Eye (tissue), 1 donor: ENCODE measurements around the gene TGFBR3L.
A peak's percentile ranks its signal among the peaks of the same experiment; 100 is the strongest.
"Not testable (repeated sequence)": the region's sequence is repeated elsewhere in the genome, so short reads cannot be mapped to it uniquely, and the experiment has no call there.

Experiments used
- DNase-seq: peaks from one replicate; pipeline ENCODE4 v3.0.0-alpha.2; 2015

Gene TGFBR3L

DNA sequence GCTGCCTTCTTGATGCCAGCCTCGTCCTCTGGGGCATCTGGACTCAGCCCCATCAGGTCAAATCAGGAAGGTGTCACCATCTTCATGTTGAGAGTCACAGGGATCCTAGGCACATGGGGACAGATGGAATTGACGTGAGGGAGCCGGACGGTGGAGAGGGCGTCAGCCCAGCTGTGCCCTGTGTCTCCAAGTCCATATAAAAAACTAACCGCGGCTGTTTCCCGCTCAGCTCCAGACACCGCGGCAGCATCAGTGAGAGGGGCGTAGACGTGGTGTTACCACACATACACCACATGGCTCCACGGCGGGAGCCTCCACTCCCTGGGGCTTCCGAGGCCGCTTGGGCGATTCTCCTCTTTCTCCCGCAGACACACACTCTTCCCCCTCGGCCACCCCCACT, 34.8 kb upstream of the TGFBR3L start:
- peak; percentile 57 for DNase-seq

DNA sequence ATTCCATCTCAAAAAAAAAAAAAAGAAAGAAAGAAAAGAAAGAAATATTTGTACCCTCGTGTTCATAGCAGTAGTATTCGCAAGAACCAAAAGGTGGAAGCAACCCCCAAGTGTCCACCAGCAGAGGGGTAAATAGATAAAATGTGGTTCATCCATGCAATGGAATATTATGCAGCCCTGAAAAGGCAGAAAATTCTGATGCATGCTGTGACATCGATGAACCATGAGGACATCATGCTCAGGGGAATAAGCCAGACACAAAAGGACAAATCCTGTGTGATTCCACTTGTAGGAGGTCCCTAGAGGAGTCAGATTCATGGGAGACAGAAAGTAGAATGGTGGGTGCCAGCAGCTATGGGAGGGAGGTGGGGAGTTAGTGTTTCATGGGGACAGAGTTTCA, 32.7 kb upstream of the TGFBR3L start:
- no peak for DNase-seq

DNA sequence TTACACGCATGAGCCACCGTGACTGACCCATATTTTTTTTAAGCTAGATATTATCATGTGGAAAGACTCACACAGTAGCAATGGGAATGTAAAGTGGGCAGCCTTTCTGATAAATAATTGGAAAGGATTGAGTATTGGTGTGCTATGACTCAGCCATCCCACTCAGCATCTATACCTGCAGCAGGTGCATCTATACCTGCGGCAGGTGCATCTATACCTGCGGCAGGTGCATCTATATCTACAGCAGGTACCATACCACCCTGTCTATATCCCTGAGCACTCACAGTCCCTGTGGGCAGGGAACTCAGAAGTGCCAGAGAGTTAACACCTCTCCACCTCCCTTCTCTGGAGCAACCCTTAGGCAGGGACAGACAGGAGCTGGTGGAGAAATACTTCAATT, 31.5 kb upstream of the TGFBR3L start:
- no peak for DNase-seq

DNA sequence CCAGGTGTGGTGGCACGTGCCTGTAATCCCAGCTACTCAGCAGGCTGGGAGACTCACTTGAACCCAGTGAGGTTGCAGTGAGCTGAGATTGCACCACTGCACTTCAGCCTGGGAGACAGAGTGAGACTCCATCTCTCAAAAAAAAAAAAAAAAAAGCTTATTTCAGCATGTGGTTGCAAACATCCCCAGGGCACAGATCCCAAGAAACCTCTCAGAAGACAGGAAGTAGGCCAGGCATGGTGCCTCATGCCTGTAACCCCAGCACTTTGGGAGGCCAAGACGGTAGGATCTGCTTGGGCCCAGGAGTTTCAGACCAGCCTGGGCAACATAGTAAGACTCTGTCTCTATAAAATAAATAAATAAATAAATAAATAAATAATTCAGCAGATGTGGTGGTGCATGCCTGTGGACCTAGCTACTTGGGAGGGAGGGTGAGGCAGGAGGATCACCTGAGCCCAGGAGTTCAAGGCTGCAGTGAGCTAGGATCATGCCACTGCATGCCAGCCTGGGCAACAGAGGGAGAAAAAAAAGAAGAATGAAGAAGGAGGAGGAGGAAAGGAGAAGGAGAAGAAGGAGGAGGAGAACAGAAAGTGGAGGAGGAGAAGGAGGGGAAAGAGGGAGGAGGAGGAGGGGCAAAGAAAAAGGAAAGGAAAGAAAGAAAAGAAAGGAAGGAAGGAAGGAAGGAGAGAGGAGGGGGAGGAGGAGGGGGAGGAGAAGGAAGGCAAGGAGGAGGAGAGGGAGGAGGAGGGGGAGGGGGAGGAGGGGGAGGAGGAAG, 30.6 kb upstream of the TGFBR3L start:
- DNase-seq: no peak

DNA sequence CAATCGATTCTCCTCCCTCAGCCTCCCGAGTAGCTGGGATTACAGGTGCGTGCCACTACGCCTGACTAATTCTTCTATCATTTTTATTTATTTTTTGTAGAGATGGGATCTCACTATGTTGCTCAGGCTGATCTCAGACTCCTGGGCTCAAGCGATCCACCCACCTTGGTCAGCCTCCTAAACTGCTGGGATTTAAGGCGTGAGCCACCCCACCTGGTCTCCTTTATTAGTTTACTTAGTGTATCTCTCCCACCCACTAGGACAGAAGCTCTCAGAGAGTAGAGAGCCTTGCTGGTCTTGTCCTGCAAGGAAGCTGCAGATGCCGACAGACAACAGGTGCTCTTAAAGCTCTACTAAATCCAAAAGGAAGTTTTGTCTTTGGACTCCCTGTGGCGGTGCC, 28.8 kb upstream of the TGFBR3L start:
- no peak for DNase-seq

DNA sequence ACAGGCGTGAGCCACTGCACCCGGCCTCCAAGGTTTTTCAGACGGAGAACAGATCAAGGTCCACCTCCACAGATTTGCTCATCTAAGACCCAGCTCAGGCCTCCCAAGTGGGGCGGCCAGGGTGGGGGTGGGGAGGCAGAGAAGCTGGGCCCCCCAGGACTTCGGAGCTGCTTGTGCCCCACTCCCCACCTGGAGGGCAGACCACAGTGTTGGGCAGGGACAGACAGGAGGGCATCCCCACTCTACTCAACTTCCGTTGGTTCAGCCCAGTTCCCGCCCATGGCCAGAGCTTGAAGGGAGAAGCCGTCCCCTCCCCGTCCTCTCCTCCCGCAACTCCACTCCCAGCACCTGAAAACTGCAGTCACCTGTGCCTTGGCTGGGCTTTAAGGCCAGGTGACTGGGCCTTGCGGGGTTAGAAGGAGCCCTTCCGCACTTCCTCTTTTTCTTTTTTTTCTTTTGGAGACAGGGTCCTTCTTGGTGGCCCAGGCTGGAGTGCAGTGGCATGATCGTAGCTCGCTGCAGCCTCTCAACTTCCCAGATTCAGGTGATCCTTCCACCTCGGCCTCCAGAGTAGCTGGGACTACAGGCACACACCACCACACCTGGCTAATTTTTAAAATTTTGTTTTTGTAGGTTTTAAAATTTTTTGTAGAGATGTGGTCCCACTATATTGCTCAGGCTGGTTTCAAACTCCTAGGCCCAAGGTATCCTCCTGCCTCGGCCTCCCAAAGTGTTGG, 27.1 kb upstream of the TGFBR3L start:
- DNase-seq: no peak

DNA sequence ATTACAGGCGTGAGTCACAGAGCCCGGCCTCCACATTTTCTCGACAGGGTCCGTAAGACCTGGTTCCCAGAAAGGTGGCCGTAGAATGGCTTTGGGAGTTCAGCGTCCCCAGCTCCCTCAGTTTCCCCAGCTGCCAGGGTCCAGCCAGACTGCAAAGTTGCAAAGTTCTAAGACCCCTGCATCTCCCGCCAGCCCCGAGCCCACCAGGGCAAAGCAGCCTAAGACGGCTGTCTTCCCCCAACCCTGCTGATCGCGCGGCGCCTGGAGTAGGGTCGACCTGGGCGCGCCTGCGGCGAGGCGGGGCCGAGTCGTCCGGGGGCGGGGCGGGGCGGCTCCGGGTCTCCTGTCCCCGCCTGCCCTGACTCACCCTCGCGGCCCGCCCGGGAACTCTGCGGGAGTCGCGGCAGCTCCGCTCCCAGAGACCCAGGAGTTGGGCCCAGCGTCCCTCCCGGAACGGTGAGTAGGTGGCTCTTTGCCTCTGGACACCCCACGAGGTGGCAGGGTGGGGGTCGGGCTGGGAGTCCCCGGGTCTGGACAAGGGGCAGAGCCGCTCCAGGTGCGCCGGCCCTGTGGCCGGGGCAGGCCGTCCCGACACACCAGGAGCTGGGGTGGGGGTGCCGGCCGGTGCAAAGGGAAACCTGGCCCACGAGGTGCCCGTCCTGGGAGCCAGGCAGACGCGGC, 26.3 kb upstream of the TGFBR3L start, which contains the start of gene LRRC8E:
LRRC8E (plus strand) TSS at position 366 of the 681 bp plus-strand sequence. CDS start 7,094 bp downstream, outside the sequence.
- peak; percentile 51 for DNase-seq

DNA sequence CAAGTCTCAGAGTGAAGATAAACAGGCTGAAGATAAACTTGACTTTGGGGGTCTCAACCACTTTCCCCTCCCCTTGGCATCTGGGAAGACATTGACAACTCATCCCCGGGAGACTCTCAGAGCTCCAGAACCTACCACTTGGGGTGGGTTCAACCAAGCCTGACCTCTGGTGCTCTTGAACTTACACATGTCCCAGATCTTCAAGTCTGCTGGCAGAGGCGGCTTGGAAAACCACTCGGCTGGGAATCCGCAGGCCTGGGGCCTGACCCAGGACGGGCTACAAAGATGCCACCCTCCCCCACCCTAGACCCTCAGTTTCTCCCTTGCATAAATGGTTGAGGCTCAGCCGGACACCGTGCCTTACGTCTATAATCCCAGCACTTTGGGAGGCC, 25.8 kb upstream of the TGFBR3L start:
- DNase-seq: no peak

DNA sequence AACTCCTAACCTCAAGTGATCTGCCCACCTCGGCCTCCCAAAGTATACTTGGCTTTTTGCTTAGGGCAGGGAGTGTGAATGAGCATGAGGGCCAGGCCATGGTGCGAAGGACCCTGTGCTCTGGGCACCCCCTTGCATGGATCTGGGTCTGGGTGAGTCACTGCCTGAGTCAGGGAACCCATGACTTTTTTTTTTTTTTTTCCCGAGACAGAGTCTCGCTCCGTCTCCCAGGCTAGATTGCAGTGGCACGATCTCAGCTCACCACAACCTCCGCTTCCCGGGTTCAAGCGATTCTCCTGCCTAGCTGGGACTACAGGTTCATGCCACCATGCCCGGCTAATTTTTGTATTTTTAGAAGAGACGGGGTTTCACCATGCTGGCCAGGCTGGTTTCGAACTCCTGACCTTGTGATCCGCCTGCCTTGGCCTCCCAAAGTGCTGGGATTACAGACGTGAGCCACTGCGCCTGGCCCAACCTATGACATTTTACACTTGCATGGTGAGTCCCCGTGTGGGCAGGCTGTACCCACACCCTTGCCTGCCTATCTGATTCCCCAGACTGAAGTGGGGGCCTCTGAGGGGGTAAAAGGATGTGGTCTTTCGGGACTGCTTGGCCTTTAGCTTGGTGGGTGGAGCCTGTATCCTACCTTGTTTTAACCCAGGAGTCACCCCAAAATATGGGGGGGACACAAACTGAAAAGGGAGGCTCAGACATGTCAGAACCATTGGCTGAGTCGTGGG, 21.1 kb upstream of the TGFBR3L start:
- not testable (repeated sequence) for DNase-seq

DNA sequence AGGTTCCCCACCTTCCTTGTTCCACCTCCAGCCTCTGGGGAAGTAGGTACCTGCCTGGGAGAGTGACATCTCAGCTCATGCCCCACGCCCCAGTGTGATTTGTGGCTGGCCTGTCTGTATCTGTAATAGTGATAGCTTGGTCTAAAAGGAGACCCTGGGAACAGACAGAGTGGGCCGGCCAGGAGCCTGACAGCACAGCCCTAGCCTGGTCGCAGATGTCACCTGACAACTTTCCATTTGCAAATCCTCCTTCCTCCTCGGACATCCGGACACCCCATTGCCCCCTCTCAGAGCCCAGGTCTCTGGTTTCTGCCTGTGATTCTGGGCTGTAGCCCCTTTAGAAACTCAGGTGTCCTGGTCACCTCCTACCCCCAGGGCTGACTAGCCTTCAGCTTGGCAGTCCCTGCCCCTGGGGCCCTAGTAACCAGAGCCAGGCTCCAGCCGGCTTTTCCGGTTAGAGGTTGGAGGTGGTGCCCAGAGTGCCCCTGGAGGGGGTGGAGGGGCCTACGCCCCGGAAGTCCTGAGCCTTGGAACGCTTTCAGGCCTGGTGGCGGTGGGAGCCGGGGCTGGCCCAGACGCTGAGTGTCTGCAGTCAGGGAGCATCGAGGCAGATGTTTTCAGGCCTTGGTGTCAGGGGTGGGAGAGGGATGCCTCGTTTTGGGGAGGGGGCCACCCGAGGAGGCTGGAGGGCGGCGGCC, 19.9 kb upstream of the TGFBR3L start:
- DNase-seq: no peak

DNA sequence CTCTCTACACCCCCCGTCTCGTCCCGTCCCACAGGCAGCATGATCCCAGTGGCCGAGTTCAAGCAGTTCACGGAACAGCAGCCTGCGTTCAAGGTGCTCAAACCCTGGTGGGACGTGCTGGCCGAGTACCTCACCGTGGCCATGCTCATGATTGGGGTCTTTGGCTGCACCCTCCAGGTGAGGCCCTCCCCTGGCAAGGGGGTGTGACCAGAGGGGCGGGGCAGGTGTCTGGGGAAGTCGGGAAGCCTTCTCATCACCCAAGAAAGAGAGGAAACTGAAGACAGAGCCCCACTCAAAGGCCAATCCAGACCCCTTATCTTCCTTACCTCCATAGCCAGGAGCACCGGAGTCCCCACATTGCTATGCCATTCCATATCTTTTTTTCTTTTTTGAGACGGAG, 19.1 kb upstream of the TGFBR3L start:
- no peak for DNase-seq

DNA sequence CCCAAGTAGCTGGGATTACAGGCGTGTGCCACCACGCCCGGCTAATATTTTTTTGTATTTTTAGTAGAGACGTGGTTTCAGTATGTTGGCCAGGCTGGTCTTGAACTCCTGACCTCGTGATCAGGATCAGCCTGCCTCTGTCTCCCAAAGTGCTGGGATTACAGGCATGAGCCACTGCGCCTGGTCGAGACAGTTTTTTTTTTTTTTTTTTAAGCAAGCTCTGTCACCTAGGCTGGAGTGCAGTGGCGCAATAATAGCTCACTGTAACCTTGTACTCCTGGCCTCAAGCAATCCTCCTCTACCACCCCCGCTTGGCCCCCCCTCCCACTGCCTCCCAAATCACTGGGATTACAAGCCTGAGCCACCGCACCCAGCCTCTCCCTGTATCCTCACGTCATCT, 17.3 kb upstream of the TGFBR3L start:
- DNase-seq: no peak

DNA sequence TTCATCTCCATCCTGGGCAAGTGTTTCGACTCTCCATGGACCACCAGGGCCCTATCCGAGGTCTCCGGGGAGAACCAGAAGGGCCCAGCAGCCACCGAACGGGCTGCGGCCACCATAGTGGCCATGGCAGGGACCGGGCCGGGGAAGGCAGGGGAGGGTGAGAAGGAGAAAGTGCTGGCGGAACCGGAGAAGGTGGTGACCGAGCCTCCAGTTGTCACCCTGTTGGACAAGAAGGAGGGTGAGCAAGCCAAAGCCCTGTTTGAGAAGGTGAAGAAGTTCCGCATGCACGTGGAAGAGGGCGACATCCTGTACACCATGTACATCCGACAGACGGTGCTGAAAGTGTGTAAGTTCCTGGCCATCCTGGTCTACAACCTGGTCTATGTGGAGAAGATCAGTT, 15.7 kb upstream of the TGFBR3L start:
- DNase-seq: no peak

DNA sequence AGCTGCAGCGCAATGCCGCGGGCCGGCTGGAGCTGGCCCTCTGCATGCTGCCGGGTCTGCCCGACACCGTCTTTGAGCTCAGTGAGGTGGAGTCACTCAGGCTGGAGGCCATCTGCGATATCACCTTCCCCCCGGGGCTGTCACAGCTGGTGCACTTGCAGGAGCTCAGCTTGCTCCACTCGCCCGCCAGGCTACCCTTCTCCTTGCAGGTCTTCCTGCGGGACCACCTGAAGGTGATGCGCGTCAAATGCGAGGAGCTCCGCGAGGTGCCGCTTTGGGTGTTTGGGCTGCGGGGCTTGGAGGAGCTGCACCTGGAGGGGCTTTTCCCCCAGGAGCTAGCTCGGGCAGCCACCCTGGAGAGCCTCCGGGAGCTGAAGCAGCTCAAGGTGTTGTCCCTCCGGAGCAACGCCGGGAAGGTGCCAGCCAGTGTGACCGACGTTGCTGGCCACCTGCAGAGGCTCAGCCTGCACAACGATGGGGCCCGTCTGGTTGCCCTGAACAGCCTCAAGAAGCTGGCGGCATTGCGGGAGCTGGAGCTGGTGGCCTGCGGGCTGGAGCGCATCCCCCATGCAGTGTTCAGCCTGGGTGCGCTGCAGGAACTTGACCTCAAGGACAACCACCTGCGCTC, 14.8 kb upstream of the TGFBR3L start:
- no peak for DNase-seq

DNA sequence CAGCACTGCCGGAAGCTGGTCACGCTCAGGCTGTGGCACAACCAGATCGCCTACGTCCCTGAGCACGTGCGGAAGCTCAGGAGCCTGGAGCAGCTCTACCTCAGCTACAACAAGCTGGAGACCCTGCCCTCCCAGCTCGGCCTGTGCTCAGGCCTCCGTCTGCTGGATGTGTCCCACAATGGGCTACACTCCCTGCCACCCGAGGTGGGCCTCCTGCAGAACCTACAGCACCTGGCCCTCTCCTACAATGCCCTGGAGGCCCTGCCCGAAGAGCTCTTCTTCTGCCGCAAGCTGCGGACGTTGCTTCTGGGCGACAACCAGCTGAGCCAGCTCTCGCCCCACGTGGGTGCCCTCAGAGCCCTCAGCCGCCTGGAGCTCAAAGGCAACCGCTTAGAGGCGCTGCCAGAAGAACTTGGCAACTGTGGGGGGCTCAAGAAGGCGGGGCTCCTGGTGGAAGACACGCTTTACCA, 14.2 kb upstream of the TGFBR3L start:
- no peak for DNase-seq

DNA sequence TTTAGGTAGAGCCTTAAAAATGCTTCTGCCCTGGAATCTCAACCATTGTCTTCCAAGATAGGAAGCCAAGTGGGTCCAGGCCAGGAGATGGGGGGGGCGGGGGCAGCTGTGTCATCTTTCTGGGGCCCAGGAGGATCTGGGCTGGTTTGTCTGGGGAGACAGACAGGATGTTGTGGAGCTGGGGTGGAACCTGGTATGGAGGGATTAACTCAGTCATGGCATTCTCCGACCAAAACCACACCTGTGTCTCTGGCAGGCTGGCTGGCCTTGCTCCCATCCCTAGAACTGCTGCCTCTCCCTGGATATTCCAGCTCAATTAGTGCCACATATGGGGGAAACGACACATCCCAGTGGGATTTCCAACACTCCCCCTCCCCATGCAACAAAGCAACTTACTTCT, 13.7 kb upstream of the TGFBR3L start:
- DNase-seq: no peak

DNA sequence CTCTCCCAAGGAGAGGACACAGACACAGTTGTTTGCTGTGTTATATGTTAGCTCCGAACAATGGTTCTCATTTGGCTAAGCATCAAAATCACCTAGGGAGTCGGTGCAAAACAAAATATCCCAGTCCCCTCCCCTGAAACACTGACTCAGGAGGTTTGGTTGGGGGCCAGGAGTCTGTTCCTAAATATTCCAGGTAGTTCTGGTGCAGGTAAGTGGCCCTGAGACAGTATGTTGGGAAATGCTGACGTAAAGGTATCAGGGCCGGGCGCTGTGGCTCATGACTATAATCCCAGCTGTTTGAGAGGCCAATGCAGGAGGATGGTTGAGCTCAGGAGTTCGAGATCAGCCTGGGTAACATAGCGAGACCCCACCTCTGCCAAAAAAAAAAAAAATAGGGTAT, 13.3 kb upstream of the TGFBR3L start:
- no peak for DNase-seq

DNA sequence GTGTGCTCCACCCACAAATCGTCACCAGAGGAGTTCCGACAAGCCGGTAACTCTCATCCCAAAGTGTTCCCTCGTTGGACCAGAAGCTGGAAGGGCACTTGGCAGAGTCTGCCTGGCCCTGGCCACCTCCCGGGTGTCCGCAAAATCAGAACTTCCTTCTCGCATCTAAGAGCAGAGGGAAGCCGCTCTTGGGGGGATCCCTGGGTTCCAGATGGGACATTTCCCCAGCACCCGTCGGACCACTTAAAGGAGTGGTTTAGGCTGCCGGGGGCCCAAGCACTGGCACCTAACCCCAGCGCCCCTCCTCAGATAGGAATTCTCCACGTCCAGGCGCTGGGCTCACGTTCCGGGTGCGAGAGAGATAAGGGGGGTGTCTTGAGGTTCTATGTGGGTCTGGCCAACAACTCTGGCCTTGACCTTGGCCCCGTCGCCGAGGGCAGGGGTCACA, 11.8 kb upstream of the TGFBR3L start:
- DNase-seq: no peak

DNA sequence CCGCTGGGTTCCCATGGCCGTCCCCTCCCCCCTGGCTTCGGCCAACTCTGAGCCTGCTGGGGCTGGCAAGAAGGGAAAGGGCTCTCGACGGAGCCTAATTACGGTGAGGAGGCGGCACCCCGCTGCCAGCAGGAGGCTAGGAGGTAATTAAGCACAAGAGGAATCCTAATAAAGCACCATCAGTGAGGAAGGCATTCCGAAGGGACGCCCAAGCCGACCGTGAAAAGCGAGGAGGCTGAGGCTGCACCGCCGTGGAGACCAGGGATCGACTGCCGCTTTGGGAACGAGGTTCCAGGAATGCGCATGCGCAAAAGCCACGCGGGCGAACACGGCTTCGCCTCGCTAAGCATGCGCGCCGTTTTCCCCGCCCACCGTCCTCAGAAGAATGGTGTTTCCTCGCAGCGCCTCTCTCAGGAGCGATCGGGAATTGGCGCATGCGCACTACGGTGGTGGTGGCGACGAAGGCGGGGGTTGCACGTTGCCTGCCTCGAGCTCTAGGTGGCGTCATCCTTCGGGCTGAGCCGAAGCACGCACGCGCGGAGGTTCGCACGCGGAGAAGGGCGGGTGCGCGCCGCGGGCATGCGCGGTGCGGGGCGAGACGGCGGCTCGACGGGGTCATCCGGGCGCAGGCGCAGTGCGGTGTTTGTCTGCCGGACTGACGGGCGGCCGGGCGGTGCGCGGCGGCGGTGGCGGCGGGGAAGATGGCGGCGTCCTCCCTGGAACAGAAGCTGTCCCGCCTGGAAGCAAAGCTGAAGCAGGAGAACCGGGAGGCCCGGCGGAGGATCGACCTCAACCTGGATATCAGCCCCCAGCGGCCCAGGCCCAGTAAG, 11.2 kb upstream of the TGFBR3L start, which contains the start of gene MAP2K7:
MAP2K7 (plus strand) TSS at position 634 of the 830 bp plus-strand sequence; CDS start at position 702, 68 bp downstream.
- DNase-seq: peak; percentile 100
